Gastroesophageal sphincter (tissue), 3 donors: Measurements from ENCODE around the gene ROBO1.

ENCODE experiments used
- EP300 ChIP-seq: sonication (generic); formaldehyde crosslinking; IDR thresholded peaks from one replicate; pipeline ENCODE4 v1.6.1; 2017; ENCODE audit warnings: antibody characterized with exemption, mild to moderate bottlenecking
- POLR2A ChIP-seq, 2 donors: fragments of 450-650 bp; IDR thresholded peaks; one replicate each; pipeline ENCODE4 v1.6.1; 2017; ENCODE audit warnings: antibody characterized with exemption in 2 of 2, mild to moderate bottlenecking in 2 of 2, moderate library complexity in 1 of 2
- POLR2AphosphoS5 ChIP-seq: sonication (generic); formaldehyde crosslinking; IDR thresholded peaks from one replicate; pipeline ENCODE4 v1.6.1; 2017; ENCODE audit warnings: antibody characterized with exemption
- TF ChIP-seq, protein P1 (sequence below), 4 experiments: fragments of 200-600 bp in 2 of 4; fragments of 450-650 bp in 2 of 4; sonication (generic) in 1 of 4; IDR thresholded peaks; one replicate each; pipeline ENCODE4 v1.5.1; 2017 to 2019; ENCODE audit warnings: antibody characterized with exemption in 4 of 4, mild to moderate bottlenecking in 2 of 4, moderate library complexity in 2 of 4

DNA sequence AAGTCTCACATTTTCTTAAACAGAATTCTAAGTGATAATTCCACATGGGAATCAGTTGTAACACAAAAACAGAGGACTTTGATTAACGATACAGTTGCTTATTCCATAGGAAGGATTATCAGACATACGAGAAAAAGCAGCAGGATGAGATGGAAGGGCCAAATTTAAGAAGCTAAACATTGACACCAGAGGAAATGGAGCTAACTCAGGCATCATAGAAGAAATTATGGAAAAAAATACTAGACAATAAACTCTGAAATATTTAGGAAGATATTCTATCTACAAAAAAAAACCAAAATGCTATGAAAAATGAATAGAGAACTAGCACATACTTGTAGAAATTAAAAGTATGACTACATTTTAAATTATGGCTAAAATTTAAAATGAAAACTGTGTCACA lies 776.1 kb downstream of the ROBO1 start:
- TF ChIP-seq, protein P1, sequence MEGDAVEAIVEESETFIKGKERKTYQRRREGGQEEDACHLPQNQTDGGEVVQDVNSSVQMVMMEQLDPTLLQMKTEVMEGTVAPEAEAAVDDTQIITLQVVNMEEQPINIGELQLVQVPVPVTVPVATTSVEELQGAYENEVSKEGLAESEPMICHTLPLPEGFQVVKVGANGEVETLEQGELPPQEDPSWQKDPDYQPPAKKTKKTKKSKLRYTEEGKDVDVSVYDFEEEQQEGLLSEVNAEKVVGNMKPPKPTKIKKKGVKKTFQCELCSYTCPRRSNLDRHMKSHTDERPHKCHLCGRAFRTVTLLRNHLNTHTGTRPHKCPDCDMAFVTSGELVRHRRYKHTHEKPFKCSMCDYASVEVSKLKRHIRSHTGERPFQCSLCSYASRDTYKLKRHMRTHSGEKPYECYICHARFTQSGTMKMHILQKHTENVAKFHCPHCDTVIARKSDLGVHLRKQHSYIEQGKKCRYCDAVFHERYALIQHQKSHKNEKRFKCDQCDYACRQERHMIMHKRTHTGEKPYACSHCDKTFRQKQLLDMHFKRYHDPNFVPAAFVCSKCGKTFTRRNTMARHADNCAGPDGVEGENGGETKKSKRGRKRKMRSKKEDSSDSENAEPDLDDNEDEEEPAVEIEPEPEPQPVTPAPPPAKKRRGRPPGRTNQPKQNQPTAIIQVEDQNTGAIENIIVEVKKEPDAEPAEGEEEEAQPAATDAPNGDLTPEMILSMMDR (IDR thresholded peaks at IDR 0.05) = no peak
- no peak for TF ChIP-seq POLR2AphosphoS5
- no peak for TF ChIP-seq POLR2A (IDR thresholded peaks at IDR 0.05)
- no peak for TF ChIP-seq EP300
